ENCODE measurements around the gene P3H2.

P3H2 gene

DNA sequence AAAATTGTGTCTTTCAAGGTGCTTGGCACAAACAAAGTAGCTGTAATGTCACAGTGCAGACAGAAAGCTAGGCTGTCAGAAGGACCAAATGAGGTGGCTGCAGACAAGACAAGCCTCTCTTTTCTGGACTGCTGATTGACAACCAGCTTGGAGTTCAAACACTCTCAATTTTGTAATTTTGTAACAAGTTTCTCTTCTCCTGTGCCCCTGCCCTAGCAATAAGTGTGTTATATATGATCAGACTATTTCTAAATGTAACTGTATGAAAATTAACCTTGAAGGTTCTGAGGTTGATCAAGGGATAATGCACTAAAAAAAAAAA is 172.0 kb downstream of the P3H2 start:
- H3K4me1 ChIP-seq (ENCODE audit: control insufficient read depth, insufficient read depth, low read length), result no peaks in the 10 kb centered on the region
- TF ChIP-seq PRDM1 (tag by site-specific recombination; IDR thresholded peaks at IDR 0.05) (peak; percentile 44; the same call in 1 of the 2 replicates), ZBTB48 (tag by site-specific recombination; IDR thresholded peaks at IDR 0.05) (no peak)
- no peaks in the 10 kb centered on the region for H3K9me3 ChIP-seq (ENCODE audit: control insufficient read depth, insufficient read depth, low read depth, low read length)
- H3K4me3 ChIP-seq (ENCODE audit: low read depth, low read length), result no peak overlapping the region
- no peak overlapping the region for H3K27ac ChIP-seq (ENCODE audit: extremely low read depth, low read depth, low read length)
- ChIA-PET POLR2A (no interaction called here), CTCF (interaction anchor here (0.6 to 4.8 kb wide), 17 partner anchors 9 to 679 kb away, joined by 3 to 29 read pairs (median 4); no protein-coding TSS in a partner anchor)
- H3K36me3 ChIP-seq (ENCODE audit: control insufficient read depth in 2 of 2, insufficient read depth in 1 of 2, low read length in 2 of 2), result no peaks in the 10 kb centered on the region

DNA sequence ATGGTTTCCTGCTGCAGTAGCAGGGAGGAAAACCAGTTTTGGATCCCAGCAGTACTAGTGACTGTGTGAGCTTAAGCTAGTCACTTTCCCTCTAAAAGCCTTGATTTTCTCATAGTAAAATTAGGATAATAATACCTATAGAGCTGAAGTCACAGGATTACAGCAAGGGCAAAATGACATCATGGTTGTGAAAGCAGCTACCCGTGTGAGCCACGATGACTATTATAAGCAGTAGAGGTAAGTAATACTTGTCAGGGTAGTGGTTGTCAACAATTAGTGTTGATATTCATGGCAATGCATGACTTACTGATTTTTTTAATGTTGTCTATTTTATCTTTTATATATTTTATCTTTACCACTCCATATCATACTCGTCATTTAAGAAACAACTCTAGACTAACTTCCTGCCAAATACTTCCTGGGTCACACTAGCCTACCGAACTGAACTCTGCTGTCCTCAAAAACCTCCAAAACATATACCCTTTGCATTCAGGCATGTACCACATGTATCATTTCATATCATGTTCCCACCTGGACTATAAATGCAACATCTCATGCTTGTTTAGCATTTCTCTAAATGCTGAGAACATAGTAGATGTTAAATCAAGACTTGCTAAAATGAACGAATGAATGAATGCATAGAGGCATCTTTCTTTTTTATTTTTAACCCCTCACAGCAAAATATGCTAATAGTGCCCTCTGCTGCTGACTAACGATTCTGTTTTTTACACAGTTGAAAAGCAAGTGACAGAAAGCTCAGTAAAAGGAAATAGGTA is 172.6 kb downstream of the P3H2 start:
- Histone ChIP-seq H3K27ac (ENCODE audit: extremely low read depth, low read depth, low read length) (no peak overlapping the region), H3K4me1 (ENCODE audit: control insufficient read depth, insufficient read depth, low read length) (no peaks in the 10 kb centered on the region), H3K9me3 (ENCODE audit: control insufficient read depth, insufficient read depth, low read depth, low read length) (no peaks in the 10 kb centered on the region), H3K36me3 (ENCODE audit: control insufficient read depth in 2 of 2, insufficient read depth in 1 of 2, low read length in 2 of 2) (no peaks in the 10 kb centered on the region), H3K4me3 (ENCODE audit: low read depth, low read length) (no peak overlapping the region)
- peak; percentile 87 for TF ChIP-seq ZNF664 (tag by site-specific recombination; IDR thresholded peaks at IDR 0.05)
- peak; percentile 44; the same call in 1 of the 2 replicates for TF ChIP-seq ZNF660 (tag by site-specific recombination; IDR thresholded peaks at IDR 0.05)
- TF ChIP-seq ZNF24 (tag by site-specific recombination; IDR thresholded peaks at IDR 0.05), result peak; percentile 85; the same call in 1 of the 2 replicates
- TF ChIP-seq ZNF654 (tag by site-specific recombination; IDR thresholded peaks at IDR 0.05; ENCODE audit: low read depth), result peak; percentile 70
- TF ChIP-seq, protein P1, sequence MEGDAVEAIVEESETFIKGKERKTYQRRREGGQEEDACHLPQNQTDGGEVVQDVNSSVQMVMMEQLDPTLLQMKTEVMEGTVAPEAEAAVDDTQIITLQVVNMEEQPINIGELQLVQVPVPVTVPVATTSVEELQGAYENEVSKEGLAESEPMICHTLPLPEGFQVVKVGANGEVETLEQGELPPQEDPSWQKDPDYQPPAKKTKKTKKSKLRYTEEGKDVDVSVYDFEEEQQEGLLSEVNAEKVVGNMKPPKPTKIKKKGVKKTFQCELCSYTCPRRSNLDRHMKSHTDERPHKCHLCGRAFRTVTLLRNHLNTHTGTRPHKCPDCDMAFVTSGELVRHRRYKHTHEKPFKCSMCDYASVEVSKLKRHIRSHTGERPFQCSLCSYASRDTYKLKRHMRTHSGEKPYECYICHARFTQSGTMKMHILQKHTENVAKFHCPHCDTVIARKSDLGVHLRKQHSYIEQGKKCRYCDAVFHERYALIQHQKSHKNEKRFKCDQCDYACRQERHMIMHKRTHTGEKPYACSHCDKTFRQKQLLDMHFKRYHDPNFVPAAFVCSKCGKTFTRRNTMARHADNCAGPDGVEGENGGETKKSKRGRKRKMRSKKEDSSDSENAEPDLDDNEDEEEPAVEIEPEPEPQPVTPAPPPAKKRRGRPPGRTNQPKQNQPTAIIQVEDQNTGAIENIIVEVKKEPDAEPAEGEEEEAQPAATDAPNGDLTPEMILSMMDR (tag by site-specific recombination; IDR thresholded peaks at IDR 0.05), result peak; percentile 24; the same call in 1 of the 2 replicates
- TF ChIP-seq, protein P2, sequence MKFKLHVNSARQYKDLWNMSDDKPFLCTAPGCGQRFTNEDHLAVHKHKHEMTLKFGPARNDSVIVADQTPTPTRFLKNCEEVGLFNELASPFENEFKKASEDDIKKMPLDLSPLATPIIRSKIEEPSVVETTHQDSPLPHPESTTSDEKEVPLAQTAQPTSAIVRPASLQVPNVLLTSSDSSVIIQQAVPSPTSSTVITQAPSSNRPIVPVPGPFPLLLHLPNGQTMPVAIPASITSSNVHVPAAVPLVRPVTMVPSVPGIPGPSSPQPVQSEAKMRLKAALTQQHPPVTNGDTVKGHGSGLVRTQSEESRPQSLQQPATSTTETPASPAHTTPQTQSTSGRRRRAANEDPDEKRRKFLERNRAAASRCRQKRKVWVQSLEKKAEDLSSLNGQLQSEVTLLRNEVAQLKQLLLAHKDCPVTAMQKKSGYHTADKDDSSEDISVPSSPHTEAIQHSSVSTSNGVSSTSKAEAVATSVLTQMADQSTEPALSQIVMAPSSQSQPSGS (tag by site-specific recombination; IDR thresholded peaks at IDR 0.05; ENCODE audit: low read depth), result peak; percentile 14; the same call in 1 of the 2 replicates
- no peak for TF ChIP-seq ZNF621 (tag by site-specific recombination; IDR thresholded peaks at IDR 0.05)
- no peak for TF ChIP-seq ZNF169 (tag by site-specific recombination; IDR thresholded peaks at IDR 0.05)
- TF ChIP-seq ZNF701 (tag by site-specific recombination; IDR thresholded peaks at IDR 0.05), result no peak
- ChIA-PET POLR2A (no interaction called here), CTCF (interaction anchor here (0.6 to 4.8 kb wide), 23 partner anchors 8 to 679 kb away, joined by 3 to 29 read pairs (median 3); no protein-coding TSS in a partner anchor)

DNA sequence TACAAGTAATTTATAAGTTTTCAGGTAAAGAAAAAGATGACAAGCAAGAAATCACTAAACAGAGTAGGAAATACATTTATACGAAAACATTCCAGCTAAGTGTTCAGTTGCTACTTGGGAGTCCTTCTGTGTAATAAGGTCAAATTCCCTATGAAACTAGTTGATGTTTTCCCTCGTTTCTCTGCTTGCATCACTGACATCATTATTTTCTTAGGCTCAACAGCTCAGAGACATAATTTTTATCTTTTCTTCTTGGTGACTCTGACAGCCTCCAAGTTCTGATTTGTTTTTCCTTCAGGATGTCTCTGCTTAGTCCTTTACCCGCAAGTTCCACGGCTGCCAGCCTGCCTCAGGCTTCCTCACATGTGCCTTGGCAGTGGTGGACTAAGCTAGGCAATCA is 173.6 kb downstream of the P3H2 start:
- Histone ChIP-seq H3K4me3 (ENCODE audit: low read depth, low read length) (no peak overlapping the region), H3K27ac (ENCODE audit: extremely low read depth, low read depth, low read length) (no peak overlapping the region), H3K36me3 (ENCODE audit: control insufficient read depth in 2 of 2, insufficient read depth in 1 of 2, low read length in 2 of 2) (no peaks in the 10 kb centered on the region), H3K9me3 (ENCODE audit: control insufficient read depth, insufficient read depth, low read depth, low read length) (no peaks in the 10 kb centered on the region), H3K4me1 (ENCODE audit: control insufficient read depth, insufficient read depth, low read length) (no peaks in the 10 kb centered on the region)
- ChIA-PET POLR2A (no interaction called here), CTCF (interaction anchor here (0.6 to 4.8 kb wide), 9 partner anchors 10 to 712 kb away, joined by 3 to 29 read pairs (median 3); no protein-coding TSS in a partner anchor)
- no peak for TF ChIP-seq ZNF175 (tag by site-specific recombination; IDR thresholded peaks at IDR 0.05)
- TF ChIP-seq, protein P3, sequence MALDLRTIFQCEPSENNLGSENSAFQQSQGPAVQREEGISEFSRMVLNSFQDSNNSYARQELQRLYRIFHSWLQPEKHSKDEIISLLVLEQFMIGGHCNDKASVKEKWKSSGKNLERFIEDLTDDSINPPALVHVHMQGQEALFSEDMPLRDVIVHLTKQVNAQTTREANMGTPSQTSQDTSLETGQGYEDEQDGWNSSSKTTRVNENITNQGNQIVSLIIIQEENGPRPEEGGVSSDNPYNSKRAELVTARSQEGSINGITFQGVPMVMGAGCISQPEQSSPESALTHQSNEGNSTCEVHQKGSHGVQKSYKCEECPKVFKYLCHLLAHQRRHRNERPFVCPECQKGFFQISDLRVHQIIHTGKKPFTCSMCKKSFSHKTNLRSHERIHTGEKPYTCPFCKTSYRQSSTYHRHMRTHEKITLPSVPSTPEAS (tag by site-specific recombination; IDR thresholded peaks at IDR 0.05), result no peak
